Measurements from ENCODE around the gene TEK.

DNA sequence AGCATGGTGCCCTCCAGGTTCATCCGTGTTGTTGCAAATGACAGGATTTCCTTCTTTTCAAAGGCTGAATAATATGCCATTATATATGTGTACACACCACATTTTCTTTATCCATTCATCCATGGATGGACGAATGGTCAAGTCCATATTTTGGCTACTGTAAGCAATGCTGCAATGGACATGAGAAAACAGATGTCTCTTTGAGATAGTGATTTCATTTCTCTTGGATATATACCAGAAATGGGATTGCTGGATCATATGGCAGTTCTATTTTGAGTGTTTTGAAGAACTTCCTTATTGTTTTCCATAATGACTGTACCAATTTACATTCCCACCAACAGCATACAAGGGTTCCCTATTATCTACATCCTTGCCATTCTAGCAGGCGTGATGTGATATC lies 67.9 kb downstream of the TEK start:
- TF ChIP-seq, protein P1, sequence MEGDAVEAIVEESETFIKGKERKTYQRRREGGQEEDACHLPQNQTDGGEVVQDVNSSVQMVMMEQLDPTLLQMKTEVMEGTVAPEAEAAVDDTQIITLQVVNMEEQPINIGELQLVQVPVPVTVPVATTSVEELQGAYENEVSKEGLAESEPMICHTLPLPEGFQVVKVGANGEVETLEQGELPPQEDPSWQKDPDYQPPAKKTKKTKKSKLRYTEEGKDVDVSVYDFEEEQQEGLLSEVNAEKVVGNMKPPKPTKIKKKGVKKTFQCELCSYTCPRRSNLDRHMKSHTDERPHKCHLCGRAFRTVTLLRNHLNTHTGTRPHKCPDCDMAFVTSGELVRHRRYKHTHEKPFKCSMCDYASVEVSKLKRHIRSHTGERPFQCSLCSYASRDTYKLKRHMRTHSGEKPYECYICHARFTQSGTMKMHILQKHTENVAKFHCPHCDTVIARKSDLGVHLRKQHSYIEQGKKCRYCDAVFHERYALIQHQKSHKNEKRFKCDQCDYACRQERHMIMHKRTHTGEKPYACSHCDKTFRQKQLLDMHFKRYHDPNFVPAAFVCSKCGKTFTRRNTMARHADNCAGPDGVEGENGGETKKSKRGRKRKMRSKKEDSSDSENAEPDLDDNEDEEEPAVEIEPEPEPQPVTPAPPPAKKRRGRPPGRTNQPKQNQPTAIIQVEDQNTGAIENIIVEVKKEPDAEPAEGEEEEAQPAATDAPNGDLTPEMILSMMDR (IDR thresholded peaks at IDR 0.05; ENCODE audit: low read depth, low read length, poor library complexity, severe bottlenecking): no peak
- no peak for TF ChIP-seq EZH2phosphoT487 (IDR thresholded peaks at IDR 0.05; ENCODE audit: borderline replicate concordance, low read length)

All from DOHH2 (cell line).